H1 (cell line): Measurements from ENCODE around the gene CNOT10. TPM values are rescaled to one million over a fixed set of nuclear protein-coding genes. Genes with fewer than 3 reads are reported as not detected.

Experiments used
- ASH2L ChIP-seq: fragments of 200-600, 300-600 bp; sonication (generic); IDR thresholded peaks from one replicate; pipeline ENCODE4 v1.7.1; 2017; ENCODE audit warnings: low read length
- BRCA1 ChIP-seq: IDR thresholded peaks from 2 replicates; pipeline ENCODE4 v1.6.1; 2012; ENCODE audit warnings: low read depth, low read length, improper control_type of control experiment
- GABPA ChIP-seq: IDR thresholded peaks from 2 replicates; pipeline ENCODE4 v1.6.1; 2011; ENCODE audit warnings: mild to moderate bottlenecking, low read length, moderate library complexity, borderline replicate concordance; ENCODE audit not compliant: insufficient read depth
- TAF1 ChIP-seq: IDR thresholded peaks from 2 replicates; pipeline ENCODE4 v1.6.1; 2011; ENCODE audit warnings: mild to moderate bottlenecking, low read depth, low read length
- TAF7 ChIP-seq: optimal IDR thresholded peaks from 2 replicates; pipeline ENCODE3; 2011; ENCODE audit warnings: low read depth, mild to moderate bottlenecking, inconsistent platforms, low read length, moderate library complexity, borderline replicate concordance
- TCF12 ChIP-seq: IDR thresholded peaks from 2 replicates; pipeline ENCODE4 v1.6.1; 2011; ENCODE audit warnings: low read depth, mild to moderate bottlenecking, low read length
- polyA plus RNA-seq, 7 experiments: library from polyadenylated mRNA; depleted of rRNA in 3 of 7; stranded (reverse) in 5 of 7; unstranded in 2 of 7; fragments of >200 nt in 5 of 7; fragments of 200-250 nt in 2 of 7; gene quantifications; 1 replicate in 5 of 7; 2 replicates in 1 of 7; 4 replicates in 1 of 7; pipeline versions ENCODE4 v1.2.1 to v1.2.3, GENCODE V29; 2011 to 2013; ENCODE audit warnings: missing spikeins in 2 of 7, mixed read lengths in 2 of 7
- total RNA-seq: library from RNA; stranded (reverse); fragmentation: NEBNext Ultra II Directional; extraction: Animal tissue kit (Norgen Biotek cat#: 25700); gene quantifications from 2 replicates; pipeline ENCODE4 v1.2.1, GENCODE V29; 2021
- TF ChIP-seq, protein P1 (sequence below): fragments of 300-600 bp; sonication (generic); IDR thresholded peaks from 2 replicates; pipeline ENCODE4 v1.7.1; 2012; ENCODE audit warnings: low read length, moderate library complexity, mild to moderate bottlenecking, inconsistent platforms; ENCODE audit not compliant: insufficient replicate concordance
- TF ChIP-seq, protein P2 (sequence below): IDR thresholded peaks from 2 replicates; pipeline ENCODE4 v1.6.1; 2012; ENCODE audit warnings: low read length, inconsistent platforms

The CNOT10 gene
- total and polyA plus RNA-seq, 2 of the 8 experiments (the other 6 are each of a cell fraction or from before 2014, with no cell fraction given): 39.9 to 55.9 TPM

DNA sequence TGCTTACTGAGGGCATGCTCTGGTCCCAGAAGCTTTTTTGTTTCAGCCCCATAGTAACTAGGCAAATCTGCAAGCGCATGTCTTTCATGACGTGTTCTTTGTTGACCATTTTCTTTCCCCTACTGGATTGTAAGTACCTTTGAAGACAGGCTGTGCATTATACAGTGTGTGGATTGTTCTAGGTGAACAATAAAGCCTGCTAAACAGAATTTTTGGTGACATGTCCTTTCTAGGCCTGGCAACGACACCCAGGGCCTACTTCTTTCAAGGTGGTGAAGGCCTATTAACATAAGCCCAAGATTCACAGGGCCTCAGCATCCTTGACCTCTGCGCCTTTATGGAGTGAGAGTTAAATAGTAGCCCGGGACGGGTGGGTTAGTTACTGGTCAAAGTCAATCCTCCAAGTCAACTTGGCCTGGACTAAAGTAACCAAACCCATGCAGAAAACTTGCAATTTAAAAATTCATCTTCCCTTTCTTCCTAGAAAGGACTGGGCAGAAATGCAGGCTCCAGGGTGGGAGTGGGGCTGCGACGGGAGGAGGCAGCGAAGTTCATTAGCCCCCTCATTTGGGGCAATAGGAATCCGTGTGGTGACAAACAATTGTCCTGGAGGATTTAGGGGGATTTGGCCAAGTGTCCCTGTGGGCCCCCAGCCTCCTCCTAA lies 95.2 kb downstream of the CNOT10 start (continued):
- TF ChIP-seq, protein P1, sequence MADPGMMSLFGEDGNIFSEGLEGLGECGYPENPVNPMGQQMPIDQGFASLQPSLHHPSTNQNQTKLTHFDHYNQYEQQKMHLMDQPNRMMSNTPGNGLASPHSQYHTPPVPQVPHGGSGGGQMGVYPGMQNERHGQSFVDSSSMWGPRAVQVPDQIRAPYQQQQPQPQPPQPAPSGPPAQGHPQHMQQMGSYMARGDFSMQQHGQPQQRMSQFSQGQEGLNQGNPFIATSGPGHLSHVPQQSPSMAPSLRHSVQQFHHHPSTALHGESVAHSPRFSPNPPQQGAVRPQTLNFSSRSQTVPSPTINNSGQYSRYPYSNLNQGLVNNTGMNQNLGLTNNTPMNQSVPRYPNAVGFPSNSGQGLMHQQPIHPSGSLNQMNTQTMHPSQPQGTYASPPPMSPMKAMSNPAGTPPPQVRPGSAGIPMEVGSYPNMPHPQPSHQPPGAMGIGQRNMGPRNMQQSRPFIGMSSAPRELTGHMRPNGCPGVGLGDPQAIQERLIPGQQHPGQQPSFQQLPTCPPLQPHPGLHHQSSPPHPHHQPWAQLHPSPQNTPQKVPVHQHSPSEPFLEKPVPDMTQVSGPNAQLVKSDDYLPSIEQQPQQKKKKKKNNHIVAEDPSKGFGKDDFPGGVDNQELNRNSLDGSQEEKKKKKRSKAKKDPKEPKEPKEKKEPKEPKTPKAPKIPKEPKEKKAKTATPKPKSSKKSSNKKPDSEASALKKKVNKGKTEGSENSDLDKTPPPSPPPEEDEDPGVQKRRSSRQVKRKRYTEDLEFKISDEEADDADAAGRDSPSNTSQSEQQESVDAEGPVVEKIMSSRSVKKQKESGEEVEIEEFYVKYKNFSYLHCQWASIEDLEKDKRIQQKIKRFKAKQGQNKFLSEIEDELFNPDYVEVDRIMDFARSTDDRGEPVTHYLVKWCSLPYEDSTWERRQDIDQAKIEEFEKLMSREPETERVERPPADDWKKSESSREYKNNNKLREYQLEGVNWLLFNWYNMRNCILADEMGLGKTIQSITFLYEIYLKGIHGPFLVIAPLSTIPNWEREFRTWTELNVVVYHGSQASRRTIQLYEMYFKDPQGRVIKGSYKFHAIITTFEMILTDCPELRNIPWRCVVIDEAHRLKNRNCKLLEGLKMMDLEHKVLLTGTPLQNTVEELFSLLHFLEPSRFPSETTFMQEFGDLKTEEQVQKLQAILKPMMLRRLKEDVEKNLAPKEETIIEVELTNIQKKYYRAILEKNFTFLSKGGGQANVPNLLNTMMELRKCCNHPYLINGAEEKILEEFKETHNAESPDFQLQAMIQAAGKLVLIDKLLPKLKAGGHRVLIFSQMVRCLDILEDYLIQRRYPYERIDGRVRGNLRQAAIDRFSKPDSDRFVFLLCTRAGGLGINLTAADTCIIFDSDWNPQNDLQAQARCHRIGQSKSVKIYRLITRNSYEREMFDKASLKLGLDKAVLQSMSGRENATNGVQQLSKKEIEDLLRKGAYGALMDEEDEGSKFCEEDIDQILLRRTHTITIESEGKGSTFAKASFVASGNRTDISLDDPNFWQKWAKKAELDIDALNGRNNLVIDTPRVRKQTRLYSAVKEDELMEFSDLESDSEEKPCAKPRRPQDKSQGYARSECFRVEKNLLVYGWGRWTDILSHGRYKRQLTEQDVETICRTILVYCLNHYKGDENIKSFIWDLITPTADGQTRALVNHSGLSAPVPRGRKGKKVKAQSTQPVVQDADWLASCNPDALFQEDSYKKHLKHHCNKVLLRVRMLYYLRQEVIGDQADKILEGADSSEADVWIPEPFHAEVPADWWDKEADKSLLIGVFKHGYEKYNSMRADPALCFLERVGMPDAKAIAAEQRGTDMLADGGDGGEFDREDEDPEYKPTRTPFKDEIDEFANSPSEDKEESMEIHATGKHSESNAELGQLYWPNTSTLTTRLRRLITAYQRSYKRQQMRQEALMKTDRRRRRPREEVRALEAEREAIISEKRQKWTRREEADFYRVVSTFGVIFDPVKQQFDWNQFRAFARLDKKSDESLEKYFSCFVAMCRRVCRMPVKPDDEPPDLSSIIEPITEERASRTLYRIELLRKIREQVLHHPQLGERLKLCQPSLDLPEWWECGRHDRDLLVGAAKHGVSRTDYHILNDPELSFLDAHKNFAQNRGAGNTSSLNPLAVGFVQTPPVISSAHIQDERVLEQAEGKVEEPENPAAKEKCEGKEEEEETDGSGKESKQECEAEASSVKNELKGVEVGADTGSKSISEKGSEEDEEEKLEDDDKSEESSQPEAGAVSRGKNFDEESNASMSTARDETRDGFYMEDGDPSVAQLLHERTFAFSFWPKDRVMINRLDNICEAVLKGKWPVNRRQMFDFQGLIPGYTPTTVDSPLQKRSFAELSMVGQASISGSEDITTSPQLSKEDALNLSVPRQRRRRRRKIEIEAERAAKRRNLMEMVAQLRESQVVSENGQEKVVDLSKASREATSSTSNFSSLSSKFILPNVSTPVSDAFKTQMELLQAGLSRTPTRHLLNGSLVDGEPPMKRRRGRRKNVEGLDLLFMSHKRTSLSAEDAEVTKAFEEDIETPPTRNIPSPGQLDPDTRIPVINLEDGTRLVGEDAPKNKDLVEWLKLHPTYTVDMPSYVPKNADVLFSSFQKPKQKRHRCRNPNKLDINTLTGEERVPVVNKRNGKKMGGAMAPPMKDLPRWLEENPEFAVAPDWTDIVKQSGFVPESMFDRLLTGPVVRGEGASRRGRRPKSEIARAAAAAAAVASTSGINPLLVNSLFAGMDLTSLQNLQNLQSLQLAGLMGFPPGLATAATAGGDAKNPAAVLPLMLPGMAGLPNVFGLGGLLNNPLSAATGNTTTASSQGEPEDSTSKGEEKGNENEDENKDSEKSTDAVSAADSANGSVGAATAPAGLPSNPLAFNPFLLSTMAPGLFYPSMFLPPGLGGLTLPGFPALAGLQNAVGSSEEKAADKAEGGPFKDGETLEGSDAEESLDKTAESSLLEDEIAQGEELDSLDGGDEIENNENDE: peak; percentile 94
- TF ChIP-seq BRCA1: peak; percentile 41; the same call in 1 of the 2 replicates
- TF ChIP-seq, protein P2, sequence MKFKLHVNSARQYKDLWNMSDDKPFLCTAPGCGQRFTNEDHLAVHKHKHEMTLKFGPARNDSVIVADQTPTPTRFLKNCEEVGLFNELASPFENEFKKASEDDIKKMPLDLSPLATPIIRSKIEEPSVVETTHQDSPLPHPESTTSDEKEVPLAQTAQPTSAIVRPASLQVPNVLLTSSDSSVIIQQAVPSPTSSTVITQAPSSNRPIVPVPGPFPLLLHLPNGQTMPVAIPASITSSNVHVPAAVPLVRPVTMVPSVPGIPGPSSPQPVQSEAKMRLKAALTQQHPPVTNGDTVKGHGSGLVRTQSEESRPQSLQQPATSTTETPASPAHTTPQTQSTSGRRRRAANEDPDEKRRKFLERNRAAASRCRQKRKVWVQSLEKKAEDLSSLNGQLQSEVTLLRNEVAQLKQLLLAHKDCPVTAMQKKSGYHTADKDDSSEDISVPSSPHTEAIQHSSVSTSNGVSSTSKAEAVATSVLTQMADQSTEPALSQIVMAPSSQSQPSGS: no peak; the same call in 1 of the 2 replicates
- peak; percentile 16 for TF ChIP-seq TAF7
- peak; percentile 58 for TF ChIP-seq ASH2L
- TF ChIP-seq TAF1: no peak; the same call in 1 of the 2 replicates
- no peak for TF ChIP-seq TCF12
- no peak for TF ChIP-seq GABPA
